Ureter (tissue), 1 donor: ENCODE data around the gene DHRS7. TPM values are rescaled to one million over a fixed set of nuclear protein-coding genes. Genes with fewer than 3 reads are reported as not detected.
"Not testable (repeated sequence)": the region's sequence is repeated elsewhere in the genome, so short reads cannot be mapped to it uniquely, and the experiment has no call there.

Experiments used
- DNase-seq: peaks from one replicate; pipeline ENCODE4 v3.0.0-alpha.2; 2020; ENCODE audit warnings: low spot score
- total RNA-seq: library from RNA; stranded (reverse); gene quantifications from one replicate; pipeline ENCODE4 v1.2.4, GENCODE V29; 2023
- donor health status: DM: yes; HTN: yes; CAD: no.

DHRS7 gene
- total RNA-seq, 1 donor from 2014 or later = 59.6 TPM

DNA sequence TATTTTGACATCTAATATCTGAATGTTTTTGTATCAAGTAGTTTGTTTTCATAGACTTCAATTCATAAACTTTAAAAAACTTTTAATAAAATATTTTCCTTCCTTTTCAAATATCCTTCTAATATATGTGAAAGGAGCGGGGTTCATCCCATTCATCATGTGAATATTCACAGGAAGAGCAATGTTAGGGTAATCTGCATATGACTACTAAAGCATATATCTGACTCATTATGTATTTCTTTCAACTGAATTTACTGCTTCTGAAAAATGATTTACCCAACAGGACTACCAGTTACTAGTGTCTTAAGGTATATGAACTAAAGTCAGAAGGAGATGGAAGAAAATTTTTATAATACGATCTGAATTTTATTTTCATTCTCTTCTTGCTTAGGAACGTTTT lies 30.5 kb downstream of the DHRS7 start:
- DNase-seq = no peak

DNA sequence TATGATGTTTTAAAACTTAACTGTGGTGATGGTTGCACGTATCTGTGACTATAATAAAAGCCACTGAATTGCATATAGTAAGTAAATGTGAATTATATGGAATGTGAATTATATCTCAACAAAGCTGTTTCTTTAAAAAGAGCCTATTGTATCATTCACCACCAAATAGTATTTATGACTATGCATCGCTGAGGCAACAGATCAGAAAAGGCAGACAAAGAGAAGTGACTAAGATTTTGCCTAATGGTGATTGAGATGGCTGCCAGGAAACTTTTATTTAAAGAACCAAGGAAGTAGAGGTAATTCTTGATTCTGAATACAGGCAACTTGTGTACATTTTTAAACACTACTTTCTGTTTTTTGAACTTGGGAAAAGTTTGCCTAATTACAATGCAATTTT lies 31.7 kb downstream of the DHRS7 start:
- DNase-seq = no peak

DNA sequence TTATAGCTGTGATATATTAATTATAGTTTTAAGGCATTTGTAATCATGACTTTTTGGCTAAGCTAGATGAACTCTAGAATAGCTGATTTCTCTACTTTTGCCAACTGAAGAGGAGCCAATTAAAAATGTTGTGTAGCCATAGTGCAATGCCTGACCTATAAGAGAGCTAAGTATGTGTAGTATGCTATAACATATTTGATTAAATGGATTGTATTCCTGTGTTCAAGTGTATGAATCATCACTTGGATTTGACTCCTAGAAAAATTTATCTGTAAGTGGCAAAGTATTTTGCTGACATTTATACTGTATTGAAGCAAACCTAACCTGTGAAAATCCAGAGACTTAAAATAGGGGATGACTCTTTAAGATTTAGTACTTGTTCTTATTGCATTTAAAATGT lies 39.3 kb downstream of the DHRS7 start:
- no peak for DNase-seq

DNA sequence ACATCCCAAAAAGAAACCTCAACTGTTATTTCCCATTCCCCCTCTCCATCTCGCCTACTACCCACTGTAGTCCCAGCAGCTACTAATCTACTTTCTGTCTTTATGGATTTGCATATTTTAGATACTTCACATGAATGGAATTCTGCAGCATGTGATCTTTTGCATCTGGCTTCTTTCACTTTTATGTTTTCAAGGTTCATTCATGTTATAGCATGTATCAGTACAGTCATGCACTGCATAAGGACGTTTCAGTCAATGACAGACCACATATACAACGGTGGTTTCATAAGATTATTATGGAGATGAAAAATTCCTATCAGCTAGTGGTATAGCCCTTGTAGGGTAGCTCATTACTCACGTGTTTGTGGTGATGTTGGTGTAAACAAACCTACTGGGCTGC lies 49.0 kb downstream of the DHRS7 start:
- DNase-seq = no peak

DNA sequence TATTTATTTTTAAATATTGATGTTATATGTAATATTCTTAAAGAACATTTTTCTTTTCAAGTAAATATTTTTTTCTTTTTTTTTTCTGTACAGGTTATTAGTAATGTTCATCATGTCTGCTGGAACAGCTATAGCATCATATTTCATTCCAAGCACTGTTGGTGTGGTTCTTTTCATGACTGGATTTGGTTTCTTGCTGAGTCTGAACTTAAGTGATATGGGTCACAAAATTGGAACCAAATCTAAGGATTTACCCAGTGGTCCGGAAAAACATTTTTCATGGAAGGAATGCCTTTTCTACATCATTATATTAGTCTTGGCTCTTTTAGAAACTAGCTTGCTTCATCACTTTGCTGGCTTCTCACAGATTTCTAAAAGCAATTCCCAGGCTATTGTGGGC lies 50.3 kb downstream of the DHRS7 start:
- DNase-seq = no peak

DNA sequence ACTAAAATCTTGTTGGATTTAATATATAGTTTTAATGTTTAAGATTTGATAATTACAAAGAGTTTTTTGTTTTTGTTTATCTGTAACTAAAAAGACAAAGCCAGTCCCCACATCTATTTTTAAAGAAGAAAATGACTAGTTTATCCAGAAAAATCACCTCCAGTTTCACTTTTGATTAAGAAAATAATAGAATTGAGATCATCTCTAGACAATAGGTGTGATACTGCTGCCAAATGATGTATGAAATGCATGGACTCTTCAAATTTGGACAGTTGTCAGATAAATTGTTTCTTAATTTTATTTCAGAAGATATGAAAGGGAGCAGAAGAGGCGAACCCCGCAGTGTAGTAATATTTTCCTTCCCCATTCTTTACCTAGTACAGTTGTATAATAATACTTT lies 53.5 kb downstream of the DHRS7 start:
- DNase-seq = no peak

DNA sequence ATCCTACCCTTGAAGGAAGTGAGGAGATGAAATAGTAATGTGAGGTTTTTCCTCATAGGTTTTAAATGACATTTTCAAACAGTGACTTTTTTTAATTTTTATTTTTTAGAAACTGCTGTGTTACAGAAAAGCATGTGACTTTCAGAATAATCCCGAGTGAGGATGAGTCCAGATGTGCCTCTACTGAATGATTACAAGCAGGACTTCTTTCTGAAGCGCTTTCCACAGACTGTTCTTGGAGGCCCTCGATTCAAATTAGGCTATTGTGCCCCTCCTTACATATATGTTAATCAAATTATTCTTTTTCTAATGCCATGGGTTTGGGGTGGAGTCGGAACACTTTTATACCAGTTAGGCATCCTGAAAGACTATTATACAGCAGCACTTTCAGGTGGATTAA lies 57.7 kb downstream of the DHRS7 start:
- DNase-seq = no peak

DNA sequence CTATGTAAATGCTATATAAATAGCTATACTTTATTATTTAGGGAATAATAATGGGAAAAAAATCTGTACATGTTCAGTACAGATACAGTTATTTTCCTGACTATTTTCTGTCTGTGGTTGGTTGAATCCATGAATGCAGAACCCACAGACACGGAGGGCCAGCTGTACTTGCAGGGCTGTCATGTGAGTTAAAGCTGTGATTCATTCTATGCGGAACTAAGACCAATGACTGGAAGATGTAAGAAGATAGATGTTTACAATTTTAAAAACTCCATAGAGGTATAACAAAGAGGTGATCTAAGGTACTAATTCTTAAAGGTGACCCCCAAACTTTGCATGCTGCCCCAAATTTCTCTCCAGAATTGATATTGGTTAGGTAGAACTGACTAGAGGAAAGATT lies 58.9 kb downstream of the DHRS7 start:
- no peak for DNase-seq

DNA sequence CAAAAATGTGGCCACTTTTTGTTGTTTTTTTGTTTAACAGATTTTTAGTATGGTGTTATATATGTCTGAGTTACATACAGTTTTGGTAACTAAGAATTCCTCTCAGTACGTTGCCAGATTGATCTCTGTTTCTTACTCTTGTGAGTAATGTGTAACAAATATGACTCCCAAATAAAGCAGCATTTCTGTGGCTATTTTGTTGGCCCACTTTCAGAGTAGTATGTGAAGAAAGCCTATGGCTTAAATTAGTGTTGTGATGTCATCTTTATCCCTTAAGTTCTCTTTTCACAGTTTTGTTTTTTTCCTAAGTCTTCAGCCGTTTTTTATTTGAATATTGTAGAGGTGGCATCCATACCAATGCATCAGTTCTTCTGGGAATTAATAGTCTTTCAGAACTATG lies 62.8 kb downstream of the DHRS7 start:
- no peak for DNase-seq

DNA sequence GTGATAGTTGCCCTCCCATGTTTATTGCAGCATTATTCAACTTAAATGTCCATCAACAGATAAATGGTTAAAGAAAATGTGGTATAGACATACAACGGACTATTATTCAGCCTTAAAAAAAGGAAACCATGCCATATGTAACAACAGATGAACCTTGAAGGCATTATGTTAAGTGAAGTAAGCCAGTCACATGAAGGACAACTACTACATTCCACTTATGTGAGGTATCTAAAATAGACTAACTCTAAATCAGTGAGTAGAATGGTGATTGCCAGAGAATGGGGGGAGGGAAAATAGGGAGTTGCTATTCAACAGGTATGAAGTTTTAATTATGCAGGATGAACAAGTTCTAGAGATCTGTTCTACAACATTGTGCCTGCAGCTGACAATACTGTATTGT lies 63.4 kb downstream of the DHRS7 start:
- no peak for DNase-seq

DNA sequence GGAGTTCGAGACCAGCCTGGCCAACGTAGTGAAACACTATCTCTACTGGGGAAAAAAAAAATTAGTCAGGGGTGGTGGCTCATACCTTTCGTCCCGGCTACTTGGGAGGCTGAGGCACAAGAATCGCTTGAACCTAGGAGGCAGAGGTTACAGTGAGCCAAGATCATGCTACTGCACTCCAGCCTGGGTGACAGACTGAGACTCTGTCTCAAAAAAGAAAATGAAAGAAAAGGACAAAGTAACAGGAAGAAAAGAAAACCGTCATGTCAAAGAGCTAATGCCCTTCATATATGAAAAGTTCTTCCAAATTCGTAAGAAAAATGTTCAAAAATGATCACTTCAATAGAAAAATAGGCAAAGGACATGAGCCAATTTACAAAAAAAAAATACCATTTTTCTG lies 65.3 kb downstream of the DHRS7 start:
- not testable (repeated sequence) for DNase-seq

DNA sequence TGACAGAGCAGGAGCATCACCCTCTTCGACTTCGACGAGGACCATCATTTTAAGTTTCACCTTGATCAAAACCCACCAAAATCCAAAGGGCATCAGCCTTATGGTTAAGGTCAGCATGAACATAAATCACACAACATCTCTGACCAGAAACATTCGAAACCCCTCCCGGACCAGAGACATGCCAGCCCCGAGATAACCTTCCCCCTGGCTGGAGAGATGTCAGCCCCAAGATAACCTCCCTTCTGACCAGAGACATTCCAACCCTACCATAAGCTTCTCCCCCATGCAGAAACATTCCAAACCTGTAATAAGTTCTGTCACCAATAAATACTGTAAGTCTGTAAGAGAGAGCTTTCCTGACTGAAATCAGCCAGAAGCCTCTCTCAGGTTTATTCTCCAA lies 67.2 kb downstream of the DHRS7 start:
- DNase-seq = no peak

DNA sequence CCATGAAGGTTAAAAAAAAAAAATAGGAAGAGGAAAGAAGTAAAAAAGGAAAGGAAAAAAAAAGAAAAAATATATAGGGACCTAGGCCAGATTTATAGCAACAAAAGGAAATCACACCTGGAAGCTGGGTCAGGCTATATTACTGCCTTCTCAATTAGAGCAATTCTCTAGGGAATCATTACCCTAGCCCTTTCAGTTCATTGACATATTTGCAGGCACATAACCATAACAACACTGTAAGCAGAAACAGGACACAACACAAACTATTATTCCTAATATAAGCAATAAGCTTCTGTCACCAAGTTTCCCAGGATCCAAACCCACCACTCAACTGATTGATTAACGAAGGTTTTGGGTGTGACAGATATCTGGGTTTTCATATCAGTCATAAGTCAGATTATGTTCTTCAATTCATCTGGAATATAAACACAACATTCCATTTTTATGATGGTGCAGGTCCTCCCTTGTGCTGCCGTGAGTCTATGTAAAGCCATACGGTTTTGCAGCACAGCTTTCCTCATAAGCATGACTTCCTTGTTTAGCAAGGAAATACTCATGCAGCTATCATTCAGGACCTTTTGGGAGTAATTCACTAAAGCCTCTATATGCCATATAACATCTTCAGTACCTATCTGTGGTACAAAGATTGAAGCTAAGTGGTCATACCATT lies 69.3 kb downstream of the DHRS7 start:
- DNase-seq = no peak

DNA sequence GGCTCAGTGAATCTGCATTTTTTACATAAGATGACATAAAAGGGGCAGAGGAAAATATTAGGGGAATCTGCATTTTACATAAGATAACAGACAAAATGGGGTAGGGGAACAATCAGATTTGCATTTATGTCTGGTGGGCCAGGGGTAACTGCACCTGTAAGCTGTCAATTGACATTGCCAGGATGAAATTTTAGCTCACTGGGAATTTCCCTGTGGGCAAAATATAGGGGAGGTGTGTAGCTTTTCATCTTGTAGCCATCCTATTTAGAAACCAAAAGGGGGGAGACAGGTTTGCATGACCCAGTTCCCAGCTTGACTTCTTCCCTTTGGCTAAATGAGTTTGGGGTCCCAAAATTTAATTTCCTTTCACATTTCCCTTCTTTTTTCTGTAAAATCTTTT lies 70.0 kb downstream of the DHRS7 start:
- DNase-seq = no peak

DNA sequence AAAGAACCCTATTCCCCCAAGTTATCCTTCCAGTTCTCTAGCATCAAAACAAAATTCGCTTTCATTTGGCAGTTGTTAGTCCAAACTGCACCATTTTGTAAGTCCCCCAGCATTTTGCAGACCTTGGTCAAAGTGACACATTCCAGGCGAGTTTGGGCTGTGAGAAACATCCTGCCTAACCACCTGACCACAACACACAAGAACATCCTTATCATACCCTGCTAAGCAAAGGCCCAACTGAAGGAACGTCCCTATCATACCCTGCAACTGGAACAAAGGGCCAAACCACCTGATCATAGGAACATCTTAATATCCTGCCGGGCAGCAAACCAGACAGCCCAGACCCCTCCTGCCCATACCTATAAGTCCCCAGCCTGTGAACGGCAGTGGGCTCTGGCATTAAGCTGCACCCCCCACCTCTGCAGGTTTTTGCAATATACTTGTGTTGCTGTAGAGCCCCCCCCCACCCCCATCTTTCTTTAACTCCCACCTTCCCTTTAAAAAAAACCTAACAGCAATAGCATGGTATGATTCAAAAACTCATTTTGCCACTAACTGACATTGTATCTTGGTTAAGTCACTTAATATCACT lies 70.8 kb downstream of the DHRS7 start:
- DNase-seq = no peak

Other genes starting within 250 kb of the DHRS7 start
- 0.08 TPM for gene LRRC9, start 245.3 kb downstream of the DHRS7 start, total RNA-seq
- gene PCNX4, start 73.5 kb downstream of the DHRS7 start, total RNA-seq = 47.4 TPM
- gene PPM1A, start 83.8 kb upstream of the DHRS7 start, total RNA-seq = 41.2 TPM